ENCODE measurements around the gene UEVLD.

DNA sequence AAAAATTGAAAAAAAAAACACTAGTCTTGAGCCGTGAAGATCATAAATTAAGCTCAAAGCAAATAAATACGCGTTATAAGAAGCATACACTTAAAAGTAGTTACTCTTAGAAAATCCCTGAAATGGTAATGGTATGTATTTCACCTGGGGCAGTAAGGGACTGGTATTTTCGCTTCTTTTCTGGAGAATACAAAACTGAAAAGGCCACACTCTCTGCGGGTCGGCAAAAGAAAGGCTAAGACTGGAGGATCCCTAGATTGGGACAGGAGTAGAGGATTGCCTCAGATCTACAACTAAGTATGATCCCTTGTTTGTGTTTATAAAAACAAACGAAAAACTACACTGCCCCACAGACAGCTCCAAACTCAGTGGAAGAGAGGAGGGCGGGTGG, 62.4 kb downstream of the UEVLD start:
- TF ChIP-seq, protein P1, sequence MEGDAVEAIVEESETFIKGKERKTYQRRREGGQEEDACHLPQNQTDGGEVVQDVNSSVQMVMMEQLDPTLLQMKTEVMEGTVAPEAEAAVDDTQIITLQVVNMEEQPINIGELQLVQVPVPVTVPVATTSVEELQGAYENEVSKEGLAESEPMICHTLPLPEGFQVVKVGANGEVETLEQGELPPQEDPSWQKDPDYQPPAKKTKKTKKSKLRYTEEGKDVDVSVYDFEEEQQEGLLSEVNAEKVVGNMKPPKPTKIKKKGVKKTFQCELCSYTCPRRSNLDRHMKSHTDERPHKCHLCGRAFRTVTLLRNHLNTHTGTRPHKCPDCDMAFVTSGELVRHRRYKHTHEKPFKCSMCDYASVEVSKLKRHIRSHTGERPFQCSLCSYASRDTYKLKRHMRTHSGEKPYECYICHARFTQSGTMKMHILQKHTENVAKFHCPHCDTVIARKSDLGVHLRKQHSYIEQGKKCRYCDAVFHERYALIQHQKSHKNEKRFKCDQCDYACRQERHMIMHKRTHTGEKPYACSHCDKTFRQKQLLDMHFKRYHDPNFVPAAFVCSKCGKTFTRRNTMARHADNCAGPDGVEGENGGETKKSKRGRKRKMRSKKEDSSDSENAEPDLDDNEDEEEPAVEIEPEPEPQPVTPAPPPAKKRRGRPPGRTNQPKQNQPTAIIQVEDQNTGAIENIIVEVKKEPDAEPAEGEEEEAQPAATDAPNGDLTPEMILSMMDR (IDR thresholded peaks at IDR 0.05; ENCODE audit: low read length) = no peak
- TF ChIP-seq EZH2 (IDR thresholded peaks at IDR 0.05; ENCODE audit: borderline replicate concordance, low read length) = no peak
